Stimulated activated CD8-positive, alpha-beta memory T cell treated with anti-CD3 and anti-CD28 coated beads, Interleukin-7, amount 100 ng/mL, for 24 hours (primary cell): ENCODE results near the gene ANKS6.

Experiments used
- DNase-seq: peaks from one replicate; pipeline ENCODE4 v3.0.0-alpha.2; 2020; ENCODE audit warnings: low read depth

Gene ANKS6

DNA sequence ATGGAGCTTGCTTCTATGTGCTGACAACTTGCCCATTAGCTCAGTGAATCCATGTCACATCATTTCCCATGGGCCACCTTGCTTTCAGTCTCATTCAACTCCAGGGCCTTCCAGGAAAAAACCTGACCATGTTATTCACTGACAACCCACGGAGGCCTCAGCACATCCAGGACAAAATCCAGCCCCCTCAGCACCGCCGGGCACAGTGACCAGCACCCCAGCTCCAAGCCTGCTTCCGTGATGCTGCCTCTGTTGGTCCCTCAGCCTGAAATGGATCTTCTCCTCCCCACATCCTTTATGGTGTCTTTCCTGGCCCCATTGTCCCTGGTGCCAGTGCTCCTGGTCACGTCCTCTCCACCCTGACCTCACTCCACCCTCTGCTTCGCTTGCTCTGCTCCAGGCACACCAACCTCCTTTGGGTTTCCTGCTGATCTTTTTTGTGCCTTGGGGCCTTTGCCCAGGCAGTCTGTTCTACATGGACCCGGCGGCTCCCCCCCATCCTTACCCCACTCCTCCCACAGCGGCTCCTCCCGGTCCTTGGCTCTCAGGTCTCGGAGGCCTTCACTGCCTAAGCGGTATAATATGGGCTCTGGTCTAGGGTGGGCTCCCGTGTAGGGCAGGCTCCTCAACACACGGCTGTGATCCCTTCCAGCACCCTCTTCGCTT, 25.0 kb downstream of the ANKS6 start:
- no peak for DNase-seq

DNA sequence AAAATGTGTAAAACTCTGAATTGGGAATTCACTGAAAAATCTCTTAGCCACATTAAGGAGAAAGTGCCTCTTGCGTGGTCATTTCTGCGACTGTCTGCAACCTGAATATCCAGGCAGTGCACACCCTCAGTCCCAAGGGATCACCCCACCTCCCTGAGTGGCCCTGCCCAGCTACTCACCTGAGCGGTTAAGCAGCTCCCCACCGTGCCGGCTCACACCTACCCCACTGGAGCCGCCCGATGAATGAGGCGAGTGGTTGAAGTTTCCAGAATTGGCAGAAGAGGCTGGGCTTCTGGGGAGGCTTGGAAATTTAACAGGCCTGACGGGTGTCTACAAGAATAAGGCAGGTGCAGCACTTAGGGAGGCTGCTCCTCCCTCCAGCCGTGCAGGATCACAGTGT, 25.6 kb downstream of the ANKS6 start:
- no peak for DNase-seq

DNA sequence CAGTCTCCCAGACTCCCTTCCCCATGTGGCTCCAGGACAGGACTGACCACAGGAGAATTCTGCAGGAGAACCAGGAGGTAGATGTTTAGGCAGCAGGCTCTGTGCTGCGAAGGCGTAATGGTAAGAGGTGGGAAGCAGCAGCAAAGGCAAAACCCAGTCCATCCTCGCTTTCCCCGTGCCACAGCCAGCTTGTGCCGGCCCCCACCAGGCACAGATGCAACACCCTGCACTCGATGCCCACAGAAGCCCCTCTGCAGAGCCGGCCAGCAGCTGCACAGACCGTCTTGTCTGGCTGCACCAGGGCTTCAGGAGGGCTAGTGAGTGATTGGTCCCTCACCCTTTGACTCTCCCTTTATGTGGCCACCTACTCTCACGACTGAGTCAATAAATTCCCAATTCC, 28.0 kb downstream of the ANKS6 start:
- no peak for DNase-seq

DNA sequence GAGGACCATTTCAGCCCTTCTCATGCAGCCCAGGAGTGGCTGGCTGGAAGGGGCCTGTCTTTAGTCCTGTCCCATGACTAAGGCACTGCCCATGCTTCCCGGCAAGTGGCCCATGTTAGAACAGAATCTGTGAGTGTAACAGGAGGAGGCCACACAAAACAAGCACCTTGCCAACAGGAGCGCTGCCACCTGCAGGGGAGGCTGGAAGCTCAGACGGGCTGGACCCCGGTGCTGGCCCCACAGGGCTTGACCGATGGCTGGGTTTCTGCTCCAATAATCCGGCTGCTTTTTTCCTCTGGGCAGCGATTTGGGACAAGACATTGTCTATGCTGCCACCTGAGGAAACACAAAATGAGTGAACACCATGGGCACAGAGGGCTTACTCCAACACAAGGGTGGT, 28.4 kb downstream of the ANKS6 start:
- no peak for DNase-seq

DNA sequence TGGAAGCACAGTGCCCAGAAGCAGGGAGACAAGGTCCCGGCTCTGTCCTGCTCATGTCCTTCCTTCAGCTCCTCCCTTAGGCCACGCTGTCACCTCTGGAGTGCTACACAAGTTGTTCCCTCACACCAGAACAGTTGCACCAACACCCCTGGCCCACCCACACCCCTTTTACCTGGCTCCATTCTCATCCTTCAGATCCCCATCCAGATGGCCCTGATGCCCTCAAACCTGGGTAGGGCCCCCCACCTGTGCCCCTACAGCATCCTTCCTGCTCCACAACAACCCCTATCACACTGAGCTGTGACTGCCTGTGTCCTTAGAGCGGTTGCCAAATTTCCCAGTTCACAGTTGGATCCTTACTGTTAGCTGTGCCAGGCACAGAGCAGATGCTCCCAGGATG, 29.2 kb downstream of the ANKS6 start:
- no peak for DNase-seq

DNA sequence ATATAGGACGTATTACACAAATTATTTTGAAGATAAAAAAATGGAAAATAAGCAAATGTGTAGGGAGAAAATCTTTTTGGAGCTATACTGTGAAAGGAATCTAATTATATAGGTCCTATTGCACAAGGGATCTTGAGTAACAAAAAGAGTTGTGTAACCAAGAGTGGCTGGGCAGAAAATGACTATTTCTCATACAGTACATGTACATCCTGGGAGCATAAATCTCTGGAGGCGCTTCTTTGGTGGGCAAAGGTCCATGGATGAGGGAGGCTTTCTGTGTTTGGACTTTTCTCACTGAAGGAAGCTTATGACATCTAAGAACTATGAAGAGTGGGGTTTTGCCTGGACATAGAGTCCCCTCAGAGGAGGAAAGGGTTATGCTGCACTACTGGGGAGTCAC, 29.8 kb downstream of the ANKS6 start:
- DNase-seq: no peak

DNA sequence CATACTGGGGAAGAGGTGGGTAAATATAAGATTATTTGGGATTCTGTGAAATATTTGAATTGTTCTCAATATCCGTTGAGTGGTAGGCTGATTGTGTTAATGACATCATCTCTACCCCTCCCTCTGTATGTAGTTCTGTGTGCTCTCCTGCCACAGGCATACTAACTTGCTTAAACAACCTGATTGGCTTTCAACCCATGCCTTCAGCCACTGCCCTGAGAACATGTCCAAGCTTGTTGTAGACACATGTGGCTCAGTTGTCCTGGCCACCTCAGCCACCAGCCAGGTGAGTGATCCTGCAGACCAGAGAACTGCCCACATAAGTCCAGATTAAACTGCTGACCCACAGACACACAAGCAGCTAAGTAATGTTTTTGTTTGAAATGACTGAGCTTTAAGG, 31.1 kb downstream of the ANKS6 start:
- DNase-seq: no peak

DNA sequence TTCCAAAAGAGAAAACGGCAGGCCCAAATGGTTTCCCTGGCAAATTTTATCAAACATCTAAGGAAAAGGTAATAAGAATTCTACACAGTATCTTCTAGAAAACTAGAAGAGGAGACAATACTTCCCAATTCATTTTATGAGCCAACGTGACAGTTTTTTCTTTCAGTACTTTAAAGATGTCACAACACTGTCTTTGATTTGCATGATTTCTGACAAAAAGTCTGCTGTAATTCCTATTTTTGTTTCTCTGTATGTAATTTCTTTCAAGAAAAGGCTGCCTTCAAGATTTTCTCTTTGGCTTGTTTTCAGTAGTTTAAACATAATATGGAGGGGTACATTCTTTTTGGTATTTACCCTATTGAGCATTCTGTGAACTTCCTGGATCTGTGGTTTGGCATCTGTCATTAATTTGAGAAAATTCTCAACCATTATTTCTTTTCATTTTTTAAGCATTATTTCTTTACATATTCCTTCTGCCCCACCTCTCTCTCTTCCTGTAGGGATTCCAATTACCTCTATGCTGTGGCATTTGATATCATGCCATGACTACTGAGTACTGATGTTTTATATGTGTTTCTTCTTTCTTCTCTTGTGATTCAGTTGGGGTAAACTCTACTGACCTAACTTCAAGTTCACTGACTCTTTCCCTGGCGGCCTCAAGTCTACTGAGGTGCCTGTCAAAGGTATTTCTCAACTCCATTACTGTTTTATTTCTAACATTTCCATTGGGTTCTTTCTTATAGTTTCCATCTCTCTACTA, 32.2 kb downstream of the ANKS6 start:
- no peak for DNase-seq

DNA sequence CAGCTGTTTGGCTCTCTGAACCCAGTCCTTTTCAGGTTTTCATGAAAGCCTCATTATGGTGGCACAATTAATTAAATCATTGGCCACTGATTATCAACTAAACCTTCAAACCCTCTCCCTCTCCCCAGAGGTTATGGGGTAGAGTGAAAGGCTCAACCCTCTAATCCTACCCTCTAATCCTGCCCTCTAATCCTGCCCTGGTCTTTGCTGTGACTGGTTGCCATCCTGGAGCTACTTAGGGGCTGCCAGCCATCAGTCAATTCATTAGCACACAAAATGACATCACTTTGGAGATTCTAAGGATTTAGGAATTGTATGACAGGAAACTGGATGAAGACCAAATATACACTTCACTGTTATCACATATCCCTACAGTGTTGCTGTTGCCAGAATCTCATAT, 36.1 kb downstream of the ANKS6 start:
- no peak for DNase-seq

DNA sequence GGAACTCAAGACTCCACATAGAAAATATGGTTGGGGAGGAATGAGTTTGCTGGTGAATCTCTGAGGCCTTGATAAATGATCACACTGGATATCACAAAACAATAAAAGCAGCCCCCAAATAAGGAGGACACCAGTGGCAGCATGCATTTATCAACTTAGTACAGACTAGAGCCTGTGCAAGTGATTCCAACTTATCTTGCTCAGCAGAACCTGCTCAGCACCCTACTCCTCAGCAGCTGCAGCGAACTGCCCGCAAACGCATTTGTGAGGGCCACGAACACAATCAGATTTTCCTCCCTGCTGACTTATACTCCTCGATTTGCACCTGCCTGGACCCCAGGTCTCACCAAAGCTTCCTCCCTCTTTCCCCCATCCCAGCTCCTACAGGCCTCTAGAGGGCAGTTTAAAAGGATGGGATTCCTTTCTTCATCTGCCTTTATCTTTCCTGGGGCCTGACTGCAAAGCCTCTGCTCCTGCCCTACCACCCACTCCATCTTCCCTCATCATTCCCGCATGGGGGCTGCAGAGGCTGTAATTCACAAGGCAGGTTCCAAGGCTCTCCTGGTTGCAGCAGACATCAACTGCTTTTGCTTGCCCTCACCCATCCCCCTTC, 41.2 kb downstream of the ANKS6 start:
- DNase-seq: no peak

DNA sequence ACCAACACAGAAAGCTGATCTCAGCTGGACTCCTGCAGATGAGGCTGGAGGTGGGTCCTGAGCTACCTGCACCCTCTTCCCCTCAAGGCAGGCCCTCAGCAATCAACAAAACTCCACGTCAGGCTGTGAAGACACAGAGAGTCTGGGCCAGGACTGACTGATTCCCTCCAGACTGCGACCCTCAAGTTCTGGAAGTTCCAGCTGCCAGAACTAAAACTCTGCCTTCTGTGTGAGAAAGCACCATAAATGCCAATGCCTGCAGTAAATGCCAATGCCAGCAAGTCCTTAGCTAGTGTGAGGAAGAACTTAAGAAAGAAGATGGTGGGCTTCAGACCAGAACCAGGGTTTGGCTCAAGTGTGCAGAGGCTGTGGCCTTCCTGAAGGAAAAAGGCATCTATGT, 45.1 kb downstream of the ANKS6 start:
- DNase-seq: no peak

DNA sequence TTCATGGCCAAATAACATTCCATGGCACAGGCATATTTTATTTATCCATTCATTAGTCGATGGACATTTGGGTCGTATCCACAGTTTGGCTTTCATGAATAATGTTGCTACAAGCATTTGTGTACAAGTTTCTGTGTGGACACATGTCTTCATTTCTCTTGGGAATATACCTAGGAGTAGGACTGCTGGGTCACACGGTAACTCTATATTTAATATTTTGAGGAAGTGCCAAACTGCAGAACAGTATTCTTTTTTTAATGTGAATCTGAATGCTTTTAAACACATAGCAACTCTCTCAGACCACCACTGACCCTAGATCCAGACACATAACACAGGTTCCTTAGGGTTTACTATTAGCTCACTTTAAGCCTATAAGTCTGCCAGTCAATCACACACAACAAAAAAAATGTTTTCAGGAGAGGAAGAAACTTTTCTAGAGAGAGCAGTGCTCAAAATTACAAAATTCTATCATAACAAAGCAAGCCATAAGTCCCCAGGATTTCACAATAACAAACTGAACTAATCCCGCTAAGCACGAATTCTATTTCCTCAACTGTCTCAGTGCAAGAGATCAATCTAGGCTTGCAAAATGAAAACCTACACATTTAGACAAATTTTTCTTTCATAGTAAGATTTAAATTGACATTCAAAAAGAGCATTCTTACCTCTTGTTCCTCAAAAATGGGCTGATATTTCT, 45.8 kb downstream of the ANKS6 start:
- no peak for DNase-seq

DNA sequence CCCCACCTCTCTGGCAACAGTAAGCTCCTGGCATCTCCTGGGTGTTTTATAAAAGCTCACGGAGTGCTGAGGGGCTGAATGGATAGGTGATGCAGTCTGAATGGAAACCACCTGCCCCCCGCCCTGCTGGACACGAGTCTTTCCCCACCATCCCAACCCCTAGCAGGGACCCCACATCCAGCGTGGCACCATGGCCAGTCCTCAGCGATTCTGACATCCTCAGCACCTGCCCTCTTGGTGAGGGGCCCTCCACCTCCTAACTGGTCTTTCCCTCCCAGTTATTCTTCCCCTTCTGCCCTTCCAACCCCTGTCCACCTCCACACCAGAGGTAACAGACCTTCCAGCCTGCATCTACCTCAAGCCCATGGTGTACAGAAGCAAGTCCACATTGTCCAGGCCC, 48.9 kb downstream of the ANKS6 start:
- no peak for DNase-seq

DNA sequence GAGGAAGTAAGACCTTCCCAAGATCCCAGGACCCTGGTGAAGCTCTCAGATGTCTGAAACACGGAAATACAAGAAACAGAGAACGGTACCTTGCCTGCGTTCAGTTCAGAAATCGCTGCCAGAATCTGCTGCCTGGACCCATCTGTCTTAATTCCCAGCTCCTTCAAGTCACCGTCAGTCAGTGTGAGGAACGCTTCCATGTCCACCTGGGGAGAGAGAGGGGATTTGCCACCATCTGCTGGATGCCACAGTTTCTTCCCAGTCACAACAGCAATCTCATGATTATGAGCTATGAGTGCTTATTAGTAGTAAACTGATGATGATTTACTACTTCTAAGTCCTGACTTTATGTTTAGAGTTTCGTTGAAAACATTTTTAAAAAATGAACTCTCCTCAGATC, 50.9 kb downstream of the ANKS6 start:
- no peak for DNase-seq

DNA sequence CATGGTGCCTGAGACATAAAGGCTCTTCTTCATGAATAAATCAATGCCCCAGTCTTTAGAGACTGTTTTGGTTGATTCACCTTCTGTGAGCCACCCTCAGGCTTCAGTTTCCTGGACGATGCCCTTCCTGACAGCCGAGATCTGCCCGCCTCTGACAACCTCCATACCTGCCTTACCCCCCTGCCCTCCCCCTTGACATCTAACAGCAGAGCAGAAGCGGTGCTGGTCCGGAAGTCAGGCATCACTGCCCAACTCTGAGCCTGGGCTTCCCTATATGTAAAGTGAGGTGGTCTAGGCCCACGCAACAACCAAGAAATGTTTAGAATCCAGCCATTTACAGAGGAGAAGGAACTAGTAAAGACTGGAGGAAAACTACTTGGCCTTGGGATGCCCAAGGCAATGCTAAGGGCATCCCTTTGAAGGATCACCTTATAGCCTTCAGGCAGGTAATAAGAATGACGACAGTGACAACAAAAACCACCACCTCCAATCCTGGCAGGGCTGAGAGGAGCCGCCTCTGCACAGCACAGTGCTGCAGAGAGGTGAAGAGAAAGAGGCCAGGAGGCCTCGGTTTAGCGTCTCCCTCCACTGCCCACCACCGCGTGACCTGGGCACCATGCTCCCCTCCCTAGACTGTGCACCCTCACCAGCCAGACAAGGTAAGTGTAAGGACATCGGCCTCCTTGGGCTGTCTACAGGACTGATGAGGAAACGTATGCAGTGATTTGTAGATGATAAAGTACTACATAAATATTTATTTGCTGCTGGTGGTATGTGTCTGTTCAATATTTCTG, 52.3 kb downstream of the ANKS6 start:
- no peak for DNase-seq

DNA sequence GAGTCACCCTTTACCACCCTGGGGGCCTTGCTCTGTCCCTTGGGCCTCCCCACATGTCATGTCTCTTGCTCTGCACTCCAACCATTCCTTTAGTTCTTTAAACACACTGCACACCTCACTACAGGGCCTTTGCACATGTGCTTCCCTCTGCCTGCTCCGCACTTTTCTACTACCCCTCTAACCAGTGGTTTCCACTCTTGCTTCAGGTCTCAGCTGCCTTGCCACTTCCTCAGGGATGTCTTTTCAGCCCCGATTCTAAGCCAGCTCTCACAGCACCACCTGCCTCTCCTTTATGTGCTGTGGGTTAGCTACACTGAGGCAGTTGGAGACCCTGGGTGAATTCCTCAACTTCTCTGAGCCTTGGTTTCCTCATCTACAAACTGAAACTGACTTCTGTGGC, 53.0 kb downstream of the ANKS6 start:
- no peak for DNase-seq

DNA sequence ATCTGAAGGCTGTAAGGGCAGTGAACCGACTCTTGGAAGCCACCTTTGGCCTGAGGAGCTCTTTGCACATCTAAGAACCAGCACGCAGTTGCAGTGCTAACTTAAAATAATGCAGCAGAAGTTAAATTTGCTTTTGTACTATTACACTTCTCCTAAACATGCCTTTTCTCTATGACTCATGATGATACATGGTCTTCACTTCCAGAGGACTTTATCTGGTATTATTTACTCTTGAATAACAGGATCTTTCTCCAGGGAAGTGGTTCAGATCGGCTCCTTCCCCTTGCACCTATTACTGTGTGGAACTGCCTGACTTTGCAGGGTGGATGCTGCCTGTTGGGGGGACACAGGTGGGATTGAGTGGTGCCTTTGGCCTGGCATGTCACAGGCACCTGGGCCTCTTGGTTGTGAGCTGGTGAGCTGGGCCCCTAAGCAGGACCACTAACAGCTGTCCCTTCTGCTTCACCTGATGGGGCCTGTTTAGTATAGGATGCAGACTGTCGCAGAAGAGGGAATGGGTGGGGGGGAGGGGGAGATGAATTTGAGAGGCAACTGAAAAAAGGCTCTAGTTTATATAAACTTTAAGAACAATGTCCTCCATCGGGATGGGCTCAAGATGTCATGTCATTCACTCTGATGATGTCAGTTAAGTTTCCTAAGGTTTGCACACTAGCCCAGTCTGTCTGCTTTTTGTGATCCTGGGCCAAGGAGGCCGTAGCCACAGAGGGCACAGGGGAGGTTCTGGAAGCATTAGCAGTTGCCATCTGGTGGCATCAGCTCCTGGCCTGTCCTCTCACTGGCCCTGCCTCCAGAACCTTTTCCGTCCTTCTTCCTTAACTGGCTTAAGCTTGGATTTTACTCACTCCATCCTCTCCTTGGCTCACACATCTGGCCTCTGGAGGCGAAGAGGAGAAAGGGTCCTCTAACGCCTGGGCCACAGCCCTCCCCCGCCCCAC, 53.8 kb downstream of the ANKS6 start:
- no peak for DNase-seq

DNA sequence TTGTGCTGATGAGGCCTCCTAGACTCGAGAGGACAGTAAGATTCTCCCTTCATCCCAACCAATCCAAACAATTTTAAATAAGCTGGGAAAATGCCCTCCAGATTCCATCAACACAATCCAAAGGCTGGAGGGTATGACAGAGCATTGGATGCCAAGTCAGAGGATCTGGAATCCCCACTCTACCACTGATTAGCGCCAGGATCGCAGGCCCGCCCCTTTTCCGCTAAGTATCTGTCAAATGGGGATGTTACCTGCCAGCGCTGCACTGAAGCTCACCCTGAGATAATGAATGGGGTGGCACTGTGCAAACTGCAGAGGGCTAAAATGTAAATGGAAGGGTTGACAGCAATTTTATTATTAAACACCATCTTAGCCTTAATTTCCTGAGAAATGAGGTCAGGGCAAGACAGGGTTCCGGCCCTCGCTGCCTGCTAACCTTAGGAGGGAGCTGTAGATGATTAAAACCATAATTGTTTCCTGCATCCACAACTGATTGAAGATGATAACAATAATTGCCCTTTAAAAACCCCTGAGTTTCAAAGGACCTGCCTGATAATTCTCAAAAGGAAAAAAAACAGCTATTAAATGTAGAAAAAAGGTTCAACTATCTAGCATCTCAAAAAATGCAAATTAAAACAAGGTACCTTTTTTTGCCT, 56.0 kb downstream of the ANKS6 start:
- no peak for DNase-seq

DNA sequence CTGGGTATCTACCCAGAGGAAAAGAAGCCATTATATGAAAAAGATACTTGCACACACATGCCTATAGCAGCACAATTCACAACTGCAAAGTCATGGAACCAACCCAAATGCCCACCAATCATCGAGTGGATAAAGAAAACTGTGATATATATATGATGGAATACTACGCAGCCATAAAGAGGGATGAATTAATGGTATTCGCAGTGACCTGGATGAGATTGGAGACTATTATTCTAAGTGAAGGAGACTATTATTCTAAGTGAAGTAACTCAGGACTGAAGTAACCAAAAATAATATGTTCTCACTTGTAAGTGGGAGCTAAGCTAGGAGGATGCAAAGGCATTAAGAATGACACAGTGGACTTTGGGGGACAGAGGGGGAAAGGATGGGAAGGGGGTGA, 57.6 kb downstream of the ANKS6 start:
- no peak for DNase-seq

DNA sequence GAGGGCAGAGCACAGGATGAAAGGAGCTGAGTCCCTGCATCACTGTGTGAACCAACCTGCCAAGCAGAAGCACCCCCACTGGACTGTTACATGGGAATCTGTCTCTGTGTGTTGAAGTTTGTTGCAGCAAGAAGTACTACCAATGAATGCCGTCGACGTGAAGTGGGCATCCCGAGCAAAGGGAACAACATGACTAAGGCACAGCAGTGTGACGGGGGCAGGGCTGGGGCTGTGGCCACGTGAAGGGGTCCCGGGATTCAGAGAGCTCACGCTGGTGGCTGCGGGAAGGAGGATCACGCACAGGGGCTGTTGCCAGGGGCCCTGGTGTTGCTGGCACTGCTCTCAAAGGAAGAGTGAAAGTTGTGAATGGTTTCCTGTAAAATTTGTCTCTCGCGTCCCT, 60.1 kb downstream of the ANKS6 start:
- no peak for DNase-seq
